ENCODE data around the gene CCN5.

- TF ChIP-seq CTCF (IDR thresholded peaks at IDR 0.05; ENCODE audit: low read depth, low read length): no peak
- no peak for TF ChIP-seq MAX (IDR thresholded peaks at IDR 0.05; ENCODE audit: low read depth, low read length)
Measured at GRCh38 chr20:44706301-44707017, 8.7 kb upstream of the CCN5 start.
